Measurements from ENCODE around the gene CCDC150.
A peak's percentile ranks its signal among the peaks of the same experiment; 100 is the strongest.
"Not testable (repeated sequence)": the region's sequence is repeated elsewhere in the genome, so short reads cannot be mapped to it uniquely, and the experiment has no call there.

CCDC150 gene

GRCh38 chr2:196639180-196640030 lies at the start of gene CCDC150:
CCDC150 (plus strand) TSS chr2:196639715; CDS start chr2:196639767, 52 bp downstream.
- peak; percentile 93 to 96 for DNase-seq

GRCh38 chr2:196590286-196590685 lies 49.2 kb upstream of the CCDC150 start:
- DNase-seq = no peak

GRCh38 chr2:196591004-196591403 lies 48.5 kb upstream of the CCDC150 start:
- no peak for DNase-seq

- DNase-seq = no peak
These were observed 47.9 kb upstream of the CCDC150 start for GRCh38 chr2:196591621-196592022.

- DNase-seq = peak; percentile 20 to 36
These were observed 47.1 kb upstream of the CCDC150 start for GRCh38 chr2:196592331-196592910.

GRCh38 chr2:196592911-196593881 lies 46.3 kb upstream of the CCDC150 start, which contains the start of gene HECW2:
HECW2 (minus strand) TSS chr2:196593554.
- peak; percentile 46 to 48 for DNase-seq

- DNase-seq = no peak
These were observed 45.4 kb upstream of the CCDC150 start for GRCh38 chr2:196594158-196594557.

GRCh38 chr2:196597531-196597930 lies 42.0 kb upstream of the CCDC150 start:
- DNase-seq = no peak

GRCh38 chr2:196598412-196598811 lies 41.1 kb upstream of the CCDC150 start:
- no peak for DNase-seq

- DNase-seq = no peak
These were observed 40.7 kb upstream of the CCDC150 start for GRCh38 chr2:196598846-196599245.

GRCh38 chr2:196601430-196602306 lies 37.8 kb upstream of the CCDC150 start:
- DNase-seq = no peak

GRCh38 chr2:196604196-196604595 lies 35.3 kb upstream of the CCDC150 start:
- DNase-seq = no peak

- DNase-seq = no peak
These were observed 33.0 kb upstream of the CCDC150 start for GRCh38 chr2:196606516-196606915.

- DNase-seq = no peak
These were observed 32.4 kb upstream of the CCDC150 start for GRCh38 chr2:196607073-196607472.

GRCh38 chr2:196607896-196608295 lies 31.6 kb upstream of the CCDC150 start:
- DNase-seq = not testable (repeated sequence)

- DNase-seq = no peak
These were observed 29.7 kb upstream of the CCDC150 start for GRCh38 chr2:196609806-196610205.

- DNase-seq = no peak
These were observed 28.7 kb upstream of the CCDC150 start for GRCh38 chr2:196610796-196611195.

GRCh38 chr2:196613302-196613701 lies 26.2 kb upstream of the CCDC150 start:
- no peak for DNase-seq

GRCh38 chr2:196617430-196617829 lies 22.1 kb upstream of the CCDC150 start:
- no peak for DNase-seq

GRCh38 chr2:196618661-196619060 lies 20.9 kb upstream of the CCDC150 start:
- DNase-seq = no peak

- no peak for DNase-seq
These were observed 9.0 kb upstream of the CCDC150 start for GRCh38 chr2:196630531-196630930.

GRCh38 chr2:196635156-196635555 lies 4.4 kb upstream of the CCDC150 start:
- no peak for DNase-seq
